OCI-LY7 (cell line): ENCODE data around the gene TASP1. TPM values are rescaled to one million over a fixed set of nuclear protein-coding genes. Genes with fewer than 3 reads are reported as not detected.

Source experiments
- BruUV-seq: library from RNA; stranded (reverse); fragments of 400-500 nt; replicated peaks from 2 replicates; lab custom pipeline; 2021; lab: Mats Ljungman, UMichigan
- CTCF ChIA-PET: fragments of 300-600 bp; sonication (Branson Sonifier 250); formaldehyde crosslinking; loops from one replicate; lab custom pipeline; 2022; ENCODE audit warnings: antibody characterized with exemption; ENCODE audit not compliant: unreplicated experiment; lab: Charles Lee
- POLR2A ChIA-PET: fragments of 300-600 bp; sonication (Branson Sonifier 250); formaldehyde crosslinking; loops from one replicate; lab custom pipeline; 2022; ENCODE audit warnings: antibody characterized with exemption; lab: Charles Lee
- DNase-seq: peaks from one replicate; pipeline ENCODE4 v3.0.0-alpha.2; 2015; ENCODE audit warnings: low spot score
- H2AFZ ChIP-seq: fragments of 200-600 bp; sonication (generic), shearing (Covaris generic); 2 replicates; pipeline ENCODE4 v1.6.1; 2014; ENCODE audit warnings: mild to moderate bottlenecking, antibody characterized with exemption, low read length, moderate library complexity
- H3K27ac ChIP-seq: fragments of 200-600 bp; sonication (generic); 2 replicates; pipeline ENCODE4 v1.5.1; 2014; ENCODE audit warnings: mixed run types, low read depth, mild to moderate bottlenecking, moderate library complexity, low read length, inconsistent platforms; ENCODE audit not compliant: poor library complexity, severe bottlenecking
- H3K36me3 ChIP-seq: fragments of 200-600 bp; sonication (generic); 2 replicates; pipeline ENCODE4 v1.6.1; 2014; ENCODE audit warnings: mild to moderate bottlenecking, antibody characterized with exemption, low read length, moderate library complexity, mixed read lengths; ENCODE audit not compliant: insufficient read depth
- H3K4me1 ChIP-seq: fragments of 200-600 bp; sonication (generic); 2 replicates; pipeline ENCODE4 v1.5.1; 2014; ENCODE audit warnings: mild to moderate bottlenecking, low read length; ENCODE audit not compliant: insufficient read depth, poor library complexity, severe bottlenecking
- H3K4me2 ChIP-seq: fragments of 200-600 bp; sonication (generic); 2 replicates; pipeline ENCODE4 v1.6.1; 2014; ENCODE audit warnings: mild to moderate bottlenecking, low read length
- H3K4me3 ChIP-seq: fragments of 200-600 bp; sonication (generic); 2 replicates; pipeline ENCODE4 v1.5.1; 2014; ENCODE audit warnings: mild to moderate bottlenecking, low read depth, low read length; ENCODE audit not compliant: poor library complexity, severe bottlenecking
- H3K79me2 ChIP-seq: fragments of 200-600 bp; sonication (generic); 2 replicates; pipeline ENCODE4 v1.6.1; 2016; ENCODE audit warnings: low read depth, mild to moderate bottlenecking, low read length, moderate library complexity, mixed read lengths; ENCODE audit not compliant: insufficient read depth
- H3K9me2 ChIP-seq: fragments of 200-600 bp; sonication (generic); 2 replicates; pipeline ENCODE4 v1.6.1; 2016; ENCODE audit warnings: mild to moderate bottlenecking, low read length, mixed read lengths; ENCODE audit not compliant: insufficient read depth
- H3K9me3 ChIP-seq: fragments of 200-600 bp; sonication (generic); 2 replicates; pipeline ENCODE4 v1.6.1; 2014; ENCODE audit warnings: mild to moderate bottlenecking, mixed run types, low read length, mixed read lengths
- H4K20me1 ChIP-seq: fragments of 200-600 bp; sonication (generic); 2 replicates; pipeline ENCODE4 v1.6.1; 2014; ENCODE audit warnings: mild to moderate bottlenecking, antibody characterized with exemption, low read length, moderate library complexity, mixed read lengths; ENCODE audit not compliant: insufficient read depth
- EZH2phosphoT487 ChIP-seq: fragments of 200-600 bp; sonication (generic); IDR thresholded peaks from 2 replicates; pipeline ENCODE4 v1.6.1; 2018; ENCODE audit warnings: low read depth, borderline replicate concordance, mild to moderate bottlenecking, mixed run types, antibody characterized with exemption, low read length, moderate library complexity, mixed read lengths
- intact Hi-C: fragments of 100-400 bp; cut with micrococcal nuclease; formaldehyde crosslinking; loops from one replicate; pipeline ENCODE4 v1.10.0; 2022; ENCODE audit not compliant: unreplicated experiment
- total RNA-seq, 2 experiments: library from RNA; depleted of rRNA in 1 of 2; stranded (reverse); fragments of >200 nt in 1 of 2; shearing (Covaris generic) in 1 of 2; gene quantifications; 2 replicates each; pipeline ENCODE4 v1.2.3, GENCODE V29; 2014 to 2022
- TF ChIP-seq, protein P1 (sequence below): fragments of 200-600 bp; sonication (generic); conservative IDR thresholded peaks from 2 replicates; pipeline ENCODE4 v1.5.1; 2014; ENCODE audit warnings: mild to moderate bottlenecking, antibody characterized with exemption, low read length, moderate library complexity, mixed read lengths

The TASP1 gene
- total RNA-seq, 2 experiments from 2014 or later: 12.9 to 15.5 TPM

DNA sequence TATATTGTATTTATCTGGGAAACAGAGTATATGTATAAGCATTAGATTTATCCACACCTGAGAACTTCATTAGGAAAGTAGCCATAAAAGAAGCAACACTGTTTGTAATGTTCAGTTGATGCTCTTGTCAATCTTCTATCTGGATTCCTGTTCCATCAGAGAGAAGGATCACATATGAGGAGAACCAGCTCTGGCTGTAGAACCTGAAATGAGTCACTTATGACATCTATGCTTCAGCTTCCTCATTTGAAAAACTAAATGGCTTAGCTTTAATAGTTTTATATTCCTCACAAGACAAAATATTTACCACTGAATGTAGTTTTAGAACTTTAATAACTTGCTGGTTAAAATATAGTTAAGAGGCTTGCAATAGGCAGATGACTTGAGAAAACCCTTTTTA lies 144.7 kb downstream of the TASP1 start:
- Histone ChIP-seq H3K4me2 (no peak overlapping the region), H3K9me2 (no peaks in the 10 kb centered on the region), H3K27ac (no peak overlapping the region), H3K9me3 (no peaks in the 10 kb centered on the region), H3K36me3 (no peaks in the 10 kb centered on the region), H3K4me3 (no peak overlapping the region), H2AFZ (no peak overlapping the region), H3K79me2 (no peaks in the 10 kb centered on the region), H3K4me1 (no peaks in the 10 kb centered on the region), H4K20me1 (no peaks in the 10 kb centered on the region)
- DNase-seq: no peak
- CTCF ChIA-PET: no interaction called here
- intact Hi-C loops: no loop called here
- no TSS peak for BruUV-seq
- POLR2A ChIA-PET: no interaction called here
- TF ChIP-seq, protein P1, sequence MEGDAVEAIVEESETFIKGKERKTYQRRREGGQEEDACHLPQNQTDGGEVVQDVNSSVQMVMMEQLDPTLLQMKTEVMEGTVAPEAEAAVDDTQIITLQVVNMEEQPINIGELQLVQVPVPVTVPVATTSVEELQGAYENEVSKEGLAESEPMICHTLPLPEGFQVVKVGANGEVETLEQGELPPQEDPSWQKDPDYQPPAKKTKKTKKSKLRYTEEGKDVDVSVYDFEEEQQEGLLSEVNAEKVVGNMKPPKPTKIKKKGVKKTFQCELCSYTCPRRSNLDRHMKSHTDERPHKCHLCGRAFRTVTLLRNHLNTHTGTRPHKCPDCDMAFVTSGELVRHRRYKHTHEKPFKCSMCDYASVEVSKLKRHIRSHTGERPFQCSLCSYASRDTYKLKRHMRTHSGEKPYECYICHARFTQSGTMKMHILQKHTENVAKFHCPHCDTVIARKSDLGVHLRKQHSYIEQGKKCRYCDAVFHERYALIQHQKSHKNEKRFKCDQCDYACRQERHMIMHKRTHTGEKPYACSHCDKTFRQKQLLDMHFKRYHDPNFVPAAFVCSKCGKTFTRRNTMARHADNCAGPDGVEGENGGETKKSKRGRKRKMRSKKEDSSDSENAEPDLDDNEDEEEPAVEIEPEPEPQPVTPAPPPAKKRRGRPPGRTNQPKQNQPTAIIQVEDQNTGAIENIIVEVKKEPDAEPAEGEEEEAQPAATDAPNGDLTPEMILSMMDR: no peak
- TF ChIP-seq EZH2phosphoT487: no peak

DNA sequence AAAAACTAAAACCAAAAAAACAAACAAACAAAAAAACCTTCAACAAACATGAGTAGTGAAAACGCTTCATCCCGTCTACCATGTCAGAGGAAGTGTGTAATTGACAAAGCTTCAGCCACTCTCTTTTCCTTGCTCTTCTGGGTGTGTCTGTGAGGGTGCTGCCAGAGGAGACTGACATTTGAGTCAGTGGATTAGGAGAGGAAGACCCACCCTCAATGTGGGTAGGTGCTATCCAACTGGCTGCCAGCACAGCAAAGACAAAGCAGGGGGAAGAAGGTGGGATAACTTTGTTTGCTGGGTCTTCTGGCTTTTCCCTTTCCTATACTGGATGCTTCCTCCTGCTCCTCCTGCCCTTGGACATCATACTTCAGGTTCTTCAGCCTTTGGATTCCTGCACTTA lies 145.6 kb downstream of the TASP1 start:
- no peak for DNase-seq
- no peak for TF ChIP-seq EZH2phosphoT487
- TF ChIP-seq, protein P1: no peak
- Histone ChIP-seq H3K9me3 (no peaks in the 10 kb centered on the region), H3K36me3 (no peaks in the 10 kb centered on the region), H3K4me2 (no peak overlapping the region), H4K20me1 (no peaks in the 10 kb centered on the region), H3K79me2 (no peaks in the 10 kb centered on the region), H3K27ac (no peak overlapping the region), H3K4me3 (no peak overlapping the region), H3K9me2 (no peaks in the 10 kb centered on the region), H2AFZ (no peak overlapping the region), H3K4me1 (no peaks in the 10 kb centered on the region)
- CTCF ChIA-PET: no interaction called here
- no TSS peak for BruUV-seq
- intact Hi-C loops: no loop called here
- POLR2A ChIA-PET: no interaction called here

DNA sequence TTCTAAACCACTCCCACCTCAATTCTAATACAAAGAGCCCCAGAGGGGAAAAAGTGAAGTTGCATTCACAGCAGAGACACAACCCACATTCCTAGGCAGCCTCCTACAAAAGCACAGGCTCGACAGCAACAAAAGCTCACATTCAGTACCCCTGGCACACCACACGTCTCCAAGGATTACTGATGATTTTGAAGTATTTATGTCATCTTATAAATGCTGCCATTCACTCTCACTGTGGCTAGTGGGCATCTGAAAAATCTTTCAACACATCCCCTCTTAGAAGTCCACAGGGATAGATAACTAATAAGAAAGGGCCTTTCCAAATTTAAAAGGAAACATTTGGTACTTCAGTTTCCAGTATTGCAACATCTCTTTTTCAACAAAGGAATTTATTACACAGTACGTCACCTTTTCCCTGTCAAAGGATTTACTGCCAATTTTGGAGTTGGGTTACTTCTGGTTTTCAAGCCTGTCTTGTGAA lies 146.7 kb downstream of the TASP1 start:
- CTCF ChIA-PET: no interaction called here

More for the DNA sequence above, 146.7 kb downstream of the TASP1 start:
- no peaks in the 10 kb centered on the region for H3K4me1 ChIP-seq
- no peaks in the 10 kb centered on the region for H3K9me2 ChIP-seq
- no peaks in the 10 kb centered on the region for H3K79me2 ChIP-seq
- intact Hi-C loops: no loop called here
- TF ChIP-seq, protein P1: no peak
- TF ChIP-seq EZH2phosphoT487: no peak
- no peak overlapping the region for H3K4me2 ChIP-seq
- no peak overlapping the region for H2AFZ ChIP-seq
- POLR2A ChIA-PET: no interaction called here
- no peaks in the 10 kb centered on the region for H3K36me3 ChIP-seq
- H4K20me1 ChIP-seq: no peaks in the 10 kb centered on the region
- no TSS peak for BruUV-seq
- H3K27ac ChIP-seq: no peak overlapping the region
- no peak overlapping the region for H3K4me3 ChIP-seq
- no peaks in the 10 kb centered on the region for H3K9me3 ChIP-seq
- DNase-seq: no peak
